SU-DHL-6 (cell line): ENCODE measurements around the gene SERPINB6.

ENCODE experiments used
- EZH2phosphoT487 ChIP-seq: fragments of 200-600 bp; sonication (generic), shearing (Covaris generic); conservative IDR thresholded peaks from 2 replicates; pipeline ENCODE4 v1.6.1; 2018; ENCODE audit warnings: mild to moderate bottlenecking, antibody characterized with exemption, low read length, moderate library complexity, mixed read lengths
- TF ChIP-seq, protein P1 (sequence below): fragments of 200-600 bp; sonication (generic); IDR thresholded peaks from one replicate; pipeline ENCODE4 v1.5.1; 2017; ENCODE audit warnings: antibody characterized with exemption, mild to moderate bottlenecking, low read length, moderate library complexity; ENCODE audit not compliant: insufficient read depth, poor library complexity, severe bottlenecking

DNA sequence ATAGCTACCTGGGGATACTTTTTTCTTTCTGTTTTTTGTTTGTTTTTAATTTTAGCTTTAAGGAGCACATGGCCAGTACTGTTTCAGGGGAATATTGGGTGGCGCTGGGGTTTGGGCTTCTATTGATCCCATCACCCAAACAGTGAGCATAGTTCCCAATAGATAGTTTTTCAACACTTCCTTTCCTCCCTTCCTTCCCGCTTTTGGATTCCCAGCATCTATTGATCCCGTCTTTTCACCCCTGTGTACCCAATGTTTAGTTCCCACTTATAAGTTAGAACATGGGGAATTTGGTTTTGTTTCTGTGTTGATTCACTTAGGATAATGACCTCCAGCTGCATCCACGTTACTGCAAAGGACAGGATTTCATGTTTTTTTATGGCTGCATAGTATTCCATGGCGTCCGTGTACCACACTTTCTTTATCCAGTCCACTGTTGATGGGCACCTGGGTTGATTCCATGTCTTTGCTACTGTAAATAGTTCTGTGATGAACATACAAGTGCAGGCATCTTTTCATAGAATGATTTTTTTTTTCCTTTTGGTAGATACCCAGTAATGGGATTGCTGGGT, 48.5 kb upstream of the SERPINB6 start:
- TF ChIP-seq, protein P1, sequence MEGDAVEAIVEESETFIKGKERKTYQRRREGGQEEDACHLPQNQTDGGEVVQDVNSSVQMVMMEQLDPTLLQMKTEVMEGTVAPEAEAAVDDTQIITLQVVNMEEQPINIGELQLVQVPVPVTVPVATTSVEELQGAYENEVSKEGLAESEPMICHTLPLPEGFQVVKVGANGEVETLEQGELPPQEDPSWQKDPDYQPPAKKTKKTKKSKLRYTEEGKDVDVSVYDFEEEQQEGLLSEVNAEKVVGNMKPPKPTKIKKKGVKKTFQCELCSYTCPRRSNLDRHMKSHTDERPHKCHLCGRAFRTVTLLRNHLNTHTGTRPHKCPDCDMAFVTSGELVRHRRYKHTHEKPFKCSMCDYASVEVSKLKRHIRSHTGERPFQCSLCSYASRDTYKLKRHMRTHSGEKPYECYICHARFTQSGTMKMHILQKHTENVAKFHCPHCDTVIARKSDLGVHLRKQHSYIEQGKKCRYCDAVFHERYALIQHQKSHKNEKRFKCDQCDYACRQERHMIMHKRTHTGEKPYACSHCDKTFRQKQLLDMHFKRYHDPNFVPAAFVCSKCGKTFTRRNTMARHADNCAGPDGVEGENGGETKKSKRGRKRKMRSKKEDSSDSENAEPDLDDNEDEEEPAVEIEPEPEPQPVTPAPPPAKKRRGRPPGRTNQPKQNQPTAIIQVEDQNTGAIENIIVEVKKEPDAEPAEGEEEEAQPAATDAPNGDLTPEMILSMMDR: no peak
- TF ChIP-seq EZH2phosphoT487: no peak
